Suprapubic skin (tissue), 4 donors: ENCODE results near the gene ATRIP. TPM values are rescaled to one million over a fixed set of nuclear protein-coding genes. Genes with fewer than 3 reads are reported as not detected.
A peak's percentile ranks its signal among the peaks of the same experiment; 100 is the strongest.
"Not testable (repeated sequence)": the region's sequence is repeated elsewhere in the genome, so short reads cannot be mapped to it uniquely, and the experiment has no call there.

Source experiments
- DNase-seq, 2 donors: peaks; one replicate each; pipeline ENCODE4 v3.0.0-alpha.2; 2019; ENCODE audit warnings: low spot score in 2 of 2
- H3K27ac ChIP-seq: fragments of 200-600 bp; sonication (generic); one replicate; pipeline ENCODE4 v1.5.1; 2019
- H3K27me3 ChIP-seq: fragments of 200-600 bp; sonication (generic); one replicate; pipeline ENCODE4 v1.5.1; 2019
- H3K36me3 ChIP-seq: fragments of 200-600 bp; sonication (generic); one replicate; pipeline ENCODE4 v1.5.1; 2019
- H3K4me1 ChIP-seq: fragments of 200-600 bp; sonication (generic); one replicate; pipeline ENCODE4 v1.5.1; 2019
- H3K4me3 ChIP-seq: fragments of 200-600 bp; sonication (generic); one replicate; pipeline ENCODE4 v1.5.1; 2019; ENCODE audit warnings: mild to moderate bottlenecking
- H3K9me3 ChIP-seq: fragments of 200-600 bp; sonication (generic); one replicate; pipeline ENCODE4 v1.5.1; 2019
- CTCF ChIP-seq, 2 donors: fragments of 200-600 bp in 1 of 2; fragments of 450-650 bp in 1 of 2; sonication (generic) in 1 of 2; IDR thresholded peaks; one replicate each; pipeline ENCODE4 v1.5.1; 2016 to 2019; ENCODE audit warnings: antibody characterized with exemption in 2 of 2, mild to moderate bottlenecking in 1 of 2, moderate library complexity in 1 of 2
- EP300 ChIP-seq: sonication (generic); formaldehyde crosslinking; IDR thresholded peaks from one replicate; pipeline ENCODE4 v1.6.1; 2017; ENCODE audit warnings: antibody characterized with exemption
- POLR2A ChIP-seq, 2 donors: fragments of 450-650 bp; IDR thresholded peaks; one replicate each; pipeline ENCODE4 v1.6.1; 2017; ENCODE audit warnings: antibody characterized with exemption in 2 of 2, mild to moderate bottlenecking in 2 of 2, moderate library complexity in 2 of 2
- POLR2AphosphoS5 ChIP-seq, 3 donors: sonication (generic); formaldehyde crosslinking; IDR thresholded peaks; one replicate each; pipeline ENCODE4 v1.6.1; 2017; ENCODE audit warnings: antibody characterized with exemption in 3 of 3
- WGBS: methylation state at CpG from one replicate; pipeline ENCODE4 v1.1.5; 2018; 5-methylcytosine and 5-hydroxymethylcytosine counted together
- total RNA-seq, 4 donors: library from RNA; depleted of rRNA; stranded (reverse); fragments of >200 nt; gene quantifications; one replicate each; pipeline ENCODE4 v1.1.0, GENCODE V29; 2016

ATRIP gene
- total RNA-seq, 4 donors from 2014 or later = 8.7 to 12.7 (median 10.2) TPM

DNA sequence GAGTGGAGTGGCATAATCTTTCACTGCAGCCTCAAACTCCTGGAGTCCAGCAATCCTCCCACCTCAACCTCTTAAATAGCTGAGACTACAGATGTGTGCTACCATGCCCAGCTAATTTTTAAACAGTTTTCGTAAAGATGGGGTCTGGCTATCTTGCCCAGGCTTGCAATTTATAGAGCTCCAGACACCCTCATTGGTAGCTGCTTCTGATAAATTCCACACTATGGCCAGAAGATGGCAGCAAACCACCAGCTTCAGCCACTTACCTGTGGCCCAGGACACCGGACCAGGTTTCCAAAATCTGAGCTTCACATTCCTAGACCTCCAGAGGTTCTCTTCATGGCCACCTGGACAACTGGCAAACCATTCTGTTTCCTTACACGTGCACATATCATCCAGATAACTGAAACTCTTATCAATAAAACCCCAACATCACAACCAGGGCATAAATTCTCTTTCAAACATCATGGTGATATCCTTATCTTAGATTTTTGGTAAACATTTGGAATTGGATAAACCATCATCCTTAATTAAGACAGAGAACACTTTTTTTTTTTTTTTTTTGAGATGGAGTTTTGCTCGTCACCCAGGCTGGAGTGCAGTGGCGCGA, 45.6 kb upstream of the ATRIP start:
- Histone ChIP-seq H3K36me3 (peaks cover 24% of the 10 kb centered on the region), H3K27ac (peak overlapping the region; percentile 15), H3K27me3 (no peaks in the 10 kb centered on the region), H3K9me3 (no peaks in the 10 kb centered on the region), H3K4me3 (no peak overlapping the region), H3K4me1 (peaks cover 35% of the 10 kb centered on the region)
- TF ChIP-seq EP300 (no peak), CTCF (IDR thresholded peaks at IDR 0.05) (peak; percentile 74 to 81)
- peak in 1 of 2 donors; percentile 65 for DNase-seq
- WGBS = 64% methylated on average over 6 of the region's 6 CpGs

DNA sequence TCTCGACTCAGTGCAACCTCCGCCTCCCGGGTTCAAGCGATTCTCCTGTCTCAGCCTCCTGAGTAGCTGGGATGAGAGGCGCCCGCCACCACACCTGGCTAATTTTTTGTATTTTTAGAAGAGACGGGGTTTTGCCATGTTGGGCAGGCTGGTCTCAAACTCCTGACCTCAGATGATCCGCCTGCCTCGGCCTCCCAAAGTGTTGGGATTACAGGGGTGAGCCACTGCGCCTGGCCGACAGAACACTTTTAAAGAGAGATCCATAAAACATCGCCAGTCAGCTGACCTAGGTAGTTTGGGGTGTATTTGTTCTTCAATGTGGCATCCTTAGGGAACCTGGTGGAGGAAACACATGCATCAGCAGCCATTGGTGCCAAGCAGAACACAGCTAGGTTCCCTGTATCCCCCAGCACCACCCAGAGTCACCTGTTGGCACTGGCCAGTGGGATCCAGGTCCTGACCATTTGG, 45.1 kb upstream of the ATRIP start:
- DNase-seq, H3K9me3 ChIP-seq, H3K27me3 ChIP-seq, H3K4me3 ChIP-seq: not testable (repeated sequence)
- 85% methylated on average over 12 of the region's 12 CpGs for WGBS
- H3K36me3 ChIP-seq = peaks cover 30% of the 10 kb centered on the region
- peaks cover 37% of the 10 kb centered on the region for H3K4me1 ChIP-seq
- H3K27ac ChIP-seq = peak overlapping the region; percentile 91

DNA sequence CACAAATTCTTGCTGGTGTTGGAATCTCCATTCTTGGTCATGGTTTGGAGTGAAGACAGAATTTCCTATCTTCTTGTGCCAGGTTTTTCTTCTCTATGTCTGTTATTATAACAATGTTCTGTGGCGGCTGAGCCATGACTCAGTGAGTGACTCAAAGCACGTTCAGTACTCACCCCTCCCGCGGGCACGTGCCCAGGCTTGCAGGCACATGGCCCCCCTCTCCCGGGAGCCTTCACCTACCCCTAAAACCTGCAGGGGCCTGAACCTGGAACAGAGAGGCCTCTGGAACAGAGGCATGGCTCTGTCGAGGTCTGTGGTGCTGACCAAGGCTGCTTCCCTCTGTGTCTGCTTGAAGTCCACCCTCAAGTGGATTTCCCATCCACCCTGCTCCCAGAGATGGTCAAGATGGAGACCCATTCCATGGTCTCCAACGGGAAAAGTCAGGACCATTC, 44.2 kb upstream of the ATRIP start:
- Histone ChIP-seq H3K27me3 (no peaks in the 10 kb centered on the region), H3K9me3 (no peaks in the 10 kb centered on the region), H3K4me3 (no peak overlapping the region), H3K36me3 (peaks cover 38% of the 10 kb centered on the region), H3K27ac (peak overlapping the region; percentile 91), H3K4me1 (peaks cover 37% of the 10 kb centered on the region)
- 13% methylated on average over 8 of the region's 8 CpGs for WGBS
- TF ChIP-seq POLR2AphosphoS5 (IDR thresholded peaks at IDR 0.05) (peak in 2 of 3 donors; percentile 83 to 90), CTCF (IDR thresholded peaks at IDR 0.05) (no peak), POLR2A (IDR thresholded peaks at IDR 0.05) (no peak), EP300 (peak; percentile 84)
- peak; percentile 95 to 97 for DNase-seq

- Histone ChIP-seq H3K9me3 (no peaks in the 10 kb centered on the region), H3K27me3 (no peaks in the 10 kb centered on the region), H3K36me3 (peaks cover 44% of the 10 kb centered on the region), H3K27ac (peak overlapping the region; percentile 91), H3K4me1 (peaks cover 37% of the 10 kb centered on the region), H3K4me3 (no peak overlapping the region)
- WGBS = 58% methylated on average over 2 of the region's 3 CpGs
- DNase-seq = no peak
- TF ChIP-seq CTCF (IDR thresholded peaks at IDR 0.05) = no peak
- no peak for TF ChIP-seq EP300
- no peak for TF ChIP-seq POLR2A (IDR thresholded peaks at IDR 0.05)
- no peak for TF ChIP-seq POLR2AphosphoS5 (IDR thresholded peaks at IDR 0.05)
These were observed 43.6 kb upstream of the ATRIP start for GRCh38 chr3:48402907-48403306.

- H3K27ac ChIP-seq = peak overlapping the region; percentile 91
- peak; percentile 62 to 74 for DNase-seq
- WGBS = 94% methylated on average over 6 of the region's 15 CpGs
- H3K27me3 ChIP-seq = no peaks in the 10 kb centered on the region
- H3K4me3 ChIP-seq = no peak overlapping the region
- H3K36me3 ChIP-seq = peaks cover 53% of the 10 kb centered on the region
- H3K9me3 ChIP-seq = no peaks in the 10 kb centered on the region
- TF ChIP-seq POLR2A (IDR thresholded peaks at IDR 0.05) = no peak
- H3K4me1 ChIP-seq = peaks cover 37% of the 10 kb centered on the region
These were observed 42.8 kb upstream of the ATRIP start for GRCh38 chr3:48403533-48404439.
